Naive thymus-derived CD8-positive, alpha-beta T cell (primary cell): Measurements from ENCODE around the gene FUBP1. TPM values are rescaled to one million over a fixed set of nuclear protein-coding genes. Genes with fewer than 3 reads are reported as not detected.
"Not testable (repeated sequence)": the region's sequence is repeated elsewhere in the genome, so short reads cannot be mapped to it uniquely, and the experiment has no call there.

Experiments used
- ATAC-seq, 2 donors: fragments of 150-1000 bp; cut with Tn5 transposase in 1 of 2; sonication (Bioruptor Pico), chemical (Tn5 transposase) in 1 of 2; 1 replicate in 1 of 2; 2 replicates in 1 of 2; pipeline ENCODE4 v1.10.0; 2021; ENCODE audit warnings: mild to moderate bottlenecking in 2 of 2, moderate library complexity in 2 of 2
- POLR2A ChIA-PET: fragments of 350-600 bp; sonication (Branson Sonifier 250); formaldehyde crosslinking; loops from one replicate; lab custom pipeline; 2021; ENCODE audit warnings: antibody characterized with exemption; lab: Charles Lee
- DNase-seq, 10 donors: peaks; one replicate each; pipeline versions ENCODE4 v3.0.0 to v3.0.0-alpha.2; 2020 to 2022
- H3K27ac Mint-ChIP-seq, 10 donors: one replicate each; pipeline ENCODE4 v1.8.0; 2020 to 2022; ENCODE audit warnings: mild to moderate bottlenecking in 10 of 10, mixed read lengths in 10 of 10, moderate library complexity in 4 of 10, inconsistent platforms in 1 of 10
- H3K27me3 Mint-ChIP-seq, 5 donors: one replicate each; pipeline ENCODE4 v1.8.0; 2021 to 2022; ENCODE audit warnings: mixed read lengths in 5 of 5
- H3K36me3 Mint-ChIP-seq, 3 donors: one replicate each; pipeline ENCODE4 v1.8.0; 2020 to 2022; ENCODE audit warnings: mixed read lengths in 3 of 3, mild to moderate bottlenecking in 2 of 3, inconsistent platforms in 1 of 3
- H3K4me1 Mint-ChIP-seq, 4 donors: one replicate each; pipeline ENCODE4 v1.8.0; 2021 to 2022; ENCODE audit warnings: mixed read lengths in 4 of 4
- H3K4me3 Mint-ChIP-seq, 10 donors: one replicate each; pipeline ENCODE4 v1.8.0; 2020 to 2022; ENCODE audit warnings: mild to moderate bottlenecking in 10 of 10, mixed read lengths in 10 of 10, moderate library complexity in 6 of 10, inconsistent platforms in 1 of 10
- H3K9me3 Mint-ChIP-seq, 9 donors: one replicate each; pipeline ENCODE4 v1.8.0; 2020 to 2022; ENCODE audit warnings: mixed read lengths in 9 of 9, mild to moderate bottlenecking in 3 of 9, inconsistent platforms in 1 of 9, moderate library complexity in 1 of 9
- polyA plus RNA-seq, 3 donors: library from polyadenylated mRNA; unstranded; fragments of 300-500 nt; fragmentation: Illumina TruSeq; gene quantifications; one replicate each; pipeline ENCODE4 v1.2.3, GENCODE V29; 2021
- total RNA-seq, 8 experiments: library from RNA in 2 of 8; stranded (reverse) in 2 of 8; gene quantifications; one replicate each; pipeline ENCODE4 v1.2.3 and lab custom pipeline; 2021 to 2026

The FUBP1 gene
- total and polyA plus RNA-seq, 5 experiments from 2014 or later = 47.8 to 249 (median 54.5) TPM

- POLR2A ChIA-PET = interaction anchor here (0.5 to 4.4 kb wide), 10 partner anchors 11 to 1930 kb away, joined by 3 to 104 read pairs (median 5); partner anchors contain the start of genes FUBP1, MIGA1 and ST6GALNAC3
- H3K4me1 Mint-ChIP-seq = peaks cover 15 to 50% (median 38%) of the 10 kb centered on the region in 4 donors
- peak within 1 kb of the TSS; percentile 97 to 100 (median 99) for H3K27ac Mint-ChIP-seq
- ATAC-seq = peak; percentile 97 to 99
- H3K27me3 Mint-ChIP-seq = peaks cover 0 to 2% (median 0%) of the 10 kb centered on the region in 5 donors
- no peaks in the 10 kb centered on the region for H3K9me3 Mint-ChIP-seq
- peak within 1 kb of the TSS; percentile 88 to 98 (median 93) for H3K4me3 Mint-ChIP-seq
- H3K36me3 Mint-ChIP-seq = no peaks in the 10 kb centered on the region
- DNase-seq = peak; percentile 20 to 91 (median 74)
Measured at GRCh38 chr1:78004719-78005447, 26.0 kb upstream of the FUBP1 start, which contains the start of gene DNAJB4. TSS of gene DNAJB4 (plus strand) at chr1:78004939. CDS start at chr1:78005111, 172 bp downstream.

DNA sequence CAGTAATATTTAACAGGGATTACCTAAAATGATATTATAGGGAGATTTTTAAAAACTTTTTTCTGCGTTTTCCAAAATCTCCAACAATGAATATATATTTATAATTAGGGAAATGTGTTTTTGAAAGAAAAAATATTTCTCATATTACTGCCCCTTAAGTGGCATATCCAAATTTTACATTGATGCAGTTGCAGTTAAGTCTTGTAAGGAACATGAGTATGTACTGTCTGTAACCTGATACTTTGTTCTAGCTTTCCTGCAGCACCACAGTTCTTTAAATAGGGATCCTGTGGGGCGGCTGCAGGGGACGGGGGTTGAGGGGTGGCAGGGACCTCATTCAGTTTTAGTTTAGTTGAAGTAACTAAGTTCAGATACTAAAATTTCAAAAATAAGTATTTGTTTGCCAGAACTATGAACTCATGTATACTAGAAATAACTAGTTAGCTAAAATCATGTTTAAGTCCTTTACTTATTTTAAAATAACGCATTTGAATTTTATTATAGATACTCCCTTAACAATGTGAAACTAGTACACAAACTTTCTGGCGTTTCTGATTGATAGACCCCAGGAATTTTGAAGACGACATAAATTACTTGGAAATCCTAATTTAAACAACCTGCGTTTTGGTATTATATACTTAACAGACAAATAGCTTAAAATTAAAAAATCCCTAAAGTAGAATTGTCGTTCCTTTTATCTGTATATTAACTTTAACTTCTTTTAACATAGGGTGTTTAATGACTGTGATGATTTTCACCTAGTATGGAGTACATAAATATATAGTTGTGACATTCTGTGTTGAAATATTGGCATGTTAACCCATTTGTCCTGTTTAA lies 25.2 kb upstream of the FUBP1 start:
- H3K4me3 Mint-ChIP-seq = peak overlapping the region; percentile 88 to 98 (median 93)
- no peaks in the 10 kb centered on the region for H3K9me3 Mint-ChIP-seq
- peaks cover 0 to 2% (median 0%) of the 10 kb centered on the region in 5 donors for H3K27me3 Mint-ChIP-seq
- DNase-seq = peak in 6 of 10 donors; percentile 27 to 64 (median 41)
- peak; percentile 48 to 65 for ATAC-seq
- POLR2A ChIA-PET = interaction anchor here (0.7 to 4.4 kb wide), 9 partner anchors 10 to 1930 kb away, joined by 3 to 104 read pairs (median 5); partner anchors contain the start of genes FUBP1, MIGA1 and ST6GALNAC3
- H3K4me1 Mint-ChIP-seq = peaks cover 15 to 42% (median 31%) of the 10 kb centered on the region in 4 donors
- H3K36me3 Mint-ChIP-seq = no peaks in the 10 kb centered on the region
- H3K27ac Mint-ChIP-seq = peak overlapping the region; percentile 97 to 100 (median 99)

GRCh38 chr1:78003070-78003746 lies 24.3 kb upstream of the FUBP1 start:
- Mint-ChIP-seq H3K27me3 (peaks cover 0 to 2% (median 0%) of the 10 kb centered on the region in 5 donors), H3K4me1 (peaks cover 15 to 39% (median 27%) of the 10 kb centered on the region in 4 donors), H3K9me3 (no peaks in the 10 kb centered on the region), H3K36me3 (no peaks in the 10 kb centered on the region), H3K27ac (peak overlapping the region; percentile 34 to 100 (median 98)), H3K4me3 (peak overlapping the region in 8 of 10 donors; percentile 5 to 91 (median 62))
- no peak for ATAC-seq
- POLR2A ChIA-PET = interaction anchor here (1.1 to 4.4 kb wide), 5 partner anchors 9 to 321 kb away, joined by 4 to 104 read pairs (median 5); partner anchors contain the start of genes FUBP1 and ZZZ3
- DNase-seq = peak in 1 of 10 donors; percentile 4

DNA sequence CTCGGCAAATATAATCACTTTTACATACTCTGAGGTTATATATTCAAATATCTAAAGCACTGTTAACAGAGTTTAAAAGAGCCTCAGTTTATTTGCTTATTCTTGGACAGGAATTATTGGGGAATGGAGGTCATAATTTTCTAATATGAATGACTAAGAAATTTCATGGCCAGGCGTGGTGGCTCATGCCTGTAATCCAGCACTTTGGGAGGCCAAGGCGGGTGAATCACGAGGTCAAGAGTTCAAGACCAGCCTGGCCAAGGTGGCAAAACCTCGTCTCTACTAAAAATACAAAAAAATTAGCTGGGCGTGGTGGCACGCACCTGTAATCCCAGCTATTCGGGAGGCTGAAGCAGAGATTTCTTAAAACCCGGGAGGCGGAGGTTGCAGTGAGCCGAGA lies 21.7 kb upstream of the FUBP1 start:
- H3K27me3 Mint-ChIP-seq, H3K36me3 Mint-ChIP-seq, ATAC-seq, H3K9me3 Mint-ChIP-seq, H3K4me3 Mint-ChIP-seq, DNase-seq: not testable (repeated sequence)
- POLR2A ChIA-PET = interaction anchor here (0.8 kb wide), 1 partner anchor 21 kb away, joined by 3 read pairs; no protein-coding TSS in a partner anchor
- Mint-ChIP-seq H3K27ac (peak overlapping the region in 3 of 10 donors; percentile 11 to 79 (median 34)), H3K4me1 (peaks cover 12 to 19% (median 13%) of the 10 kb centered on the region in 4 donors)

DNA sequence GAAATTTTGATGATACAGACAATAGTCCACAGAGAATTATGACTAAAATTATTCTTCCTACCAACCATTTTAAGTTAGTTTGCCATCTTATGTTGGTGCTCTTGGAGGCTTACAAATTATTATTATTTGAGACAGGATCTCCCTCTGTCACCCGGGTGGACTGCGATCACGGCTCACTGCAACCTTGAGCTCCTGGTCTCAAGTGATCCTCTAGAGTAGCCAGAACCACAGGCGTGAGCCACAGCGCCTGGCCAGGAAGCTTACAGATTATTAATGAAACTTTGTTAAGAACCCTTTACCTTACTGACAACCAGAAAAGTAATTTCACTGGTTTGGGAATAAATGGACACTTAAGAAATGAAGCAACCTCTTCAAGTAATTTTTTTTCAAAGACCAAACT lies 17.9 kb upstream of the FUBP1 start:
- Mint-ChIP-seq H3K4me3 (no peak overlapping the region), H3K27ac (no peak overlapping the region), H3K27me3 (no peaks in the 10 kb centered on the region), H3K36me3 (peaks cover 0 to 18% (median 4%) of the 10 kb centered on the region in 3 donors), H3K4me1 (peaks cover 0 to 5% (median 0%) of the 10 kb centered on the region in 4 donors), H3K9me3 (no peaks in the 10 kb centered on the region)
- DNase-seq = no peak
- POLR2A ChIA-PET = interaction anchor here (1.4 to 1.5 kb wide), 2 partner anchors 17 to 18 kb away, joined by 4 to 6 read pairs; partner anchors contain the start of gene FUBP1
- ATAC-seq = no peak

DNA sequence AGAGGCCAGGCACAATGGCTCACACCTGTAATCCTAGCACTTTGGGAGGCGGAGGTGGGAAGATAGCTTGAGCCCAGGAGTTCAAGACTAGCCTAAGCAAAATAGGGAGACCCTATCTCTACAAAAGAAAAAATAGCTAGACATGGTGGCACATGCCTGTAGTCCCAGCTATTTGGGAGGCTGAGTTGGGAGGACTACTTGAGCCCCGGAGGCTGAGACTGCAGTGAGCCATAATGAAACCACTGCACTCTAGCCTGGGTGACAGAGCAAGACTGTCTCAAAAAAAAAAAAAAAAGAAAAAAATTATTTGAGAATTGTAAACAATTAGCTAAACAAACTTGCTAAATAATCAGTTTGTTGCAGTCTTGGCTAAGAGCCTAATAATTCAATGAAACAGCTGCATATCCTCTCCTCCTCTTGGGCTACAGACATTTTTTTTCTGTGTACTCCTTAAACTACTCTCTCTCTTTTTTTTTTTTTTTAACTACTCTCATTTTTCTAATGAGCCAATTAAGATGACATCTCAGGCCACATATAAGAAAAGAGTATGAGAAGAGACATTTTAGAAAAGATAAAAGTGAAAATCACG lies 15.3 kb upstream of the FUBP1 start:
- Mint-ChIP-seq H3K4me3 (no peak overlapping the region), H3K4me1 (peaks cover 0 to 19% (median 11%) of the 10 kb centered on the region in 4 donors), H3K27me3 (no peaks in the 10 kb centered on the region), H3K27ac (no peak overlapping the region), H3K9me3 (no peaks in the 10 kb centered on the region), H3K36me3 (peaks cover 0 to 18% (median 8%) of the 10 kb centered on the region in 3 donors)
- ATAC-seq (no peak), DNase-seq (no peak)
- POLR2A ChIA-PET = interaction anchor here (0.7 kb wide), 1 partner anchor 10 kb away, joined by 5 read pairs; the partner anchor contains the start of gene DNAJB4

DNA sequence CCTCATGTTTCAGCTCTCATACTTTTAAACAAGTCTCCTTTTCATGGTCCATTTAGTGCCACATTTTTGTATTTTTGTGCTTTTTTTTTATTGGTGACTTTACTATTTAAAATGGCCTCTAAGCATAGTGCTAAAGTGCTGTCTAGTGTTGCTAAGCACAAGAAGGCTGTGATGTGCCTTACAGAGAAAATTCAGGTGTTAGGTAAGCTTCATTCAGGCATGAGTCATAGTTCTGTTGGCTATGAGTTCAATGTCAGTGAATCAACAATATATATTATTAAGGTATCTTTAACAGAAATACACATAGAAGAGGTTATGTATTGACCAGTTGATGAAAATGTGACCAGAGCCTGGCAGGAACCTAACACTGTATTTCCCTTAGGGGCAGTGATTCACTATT lies 12.8 kb upstream of the FUBP1 start:
- POLR2A ChIA-PET = interaction anchor here (0.6 to 0.8 kb wide), 2 partner anchors 11 to 67 kb away, joined by 3 to 4 read pairs; no protein-coding TSS in a partner anchor
- DNase-seq (no peak), ATAC-seq (no peak)
- no peaks in the 10 kb centered on the region for H3K9me3 Mint-ChIP-seq
- H3K4me1 Mint-ChIP-seq = peaks cover 9 to 37% (median 17%) of the 10 kb centered on the region in 4 donors
- no peak overlapping the region for H3K27ac Mint-ChIP-seq
- no peak overlapping the region for H3K4me3 Mint-ChIP-seq
- no peaks in the 10 kb centered on the region for H3K27me3 Mint-ChIP-seq
- peaks cover 0 to 15% (median 8%) of the 10 kb centered on the region in 3 donors for H3K36me3 Mint-ChIP-seq

GRCh38 chr1:77990629-77991204 lies 11.8 kb upstream of the FUBP1 start:
- H3K4me3 Mint-ChIP-seq = no peak overlapping the region
- H3K4me1 Mint-ChIP-seq = peaks cover 9 to 43% (median 19%) of the 10 kb centered on the region in 4 donors
- ATAC-seq (no peak), DNase-seq (no peak)
- POLR2A ChIA-PET = interaction anchor here (0.6 kb wide), 1 partner anchor 68 kb away, joined by 3 read pairs; no protein-coding TSS in a partner anchor
- no peaks in the 10 kb centered on the region for H3K27me3 Mint-ChIP-seq
- H3K27ac Mint-ChIP-seq = no peak overlapping the region
- H3K9me3 Mint-ChIP-seq = no peaks in the 10 kb centered on the region
- H3K36me3 Mint-ChIP-seq = peaks cover 0 to 14% (median 8%) of the 10 kb centered on the region in 3 donors

- H3K9me3 Mint-ChIP-seq = no peaks in the 10 kb centered on the region
Measured at GRCh38 chr1:77989744-77990143, 10.9 kb upstream of the FUBP1 start.

DNA sequence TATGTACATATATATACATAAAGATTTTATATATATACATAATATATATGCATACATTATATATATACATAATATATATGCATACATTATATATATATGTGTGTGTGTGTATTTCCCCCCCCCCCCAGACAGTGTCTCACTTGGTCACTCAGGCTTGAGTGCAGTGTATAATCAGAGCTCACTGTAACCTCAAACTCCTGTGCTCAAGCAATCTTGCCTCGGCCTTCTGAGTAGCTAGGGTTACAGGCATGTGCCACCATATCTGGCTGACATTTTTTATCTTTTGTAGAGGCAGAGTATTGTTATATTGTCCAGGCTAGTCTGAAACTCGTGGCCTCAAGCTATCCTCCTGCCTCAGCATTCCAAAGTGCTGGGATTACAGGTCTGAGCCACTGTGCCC lies 9.0 kb upstream of the FUBP1 start:
- Mint-ChIP-seq H3K36me3 (peaks cover 0 to 15% (median 15%) of the 10 kb centered on the region in 3 donors), H3K4me3 (no peak overlapping the region), H3K27me3 (no peaks in the 10 kb centered on the region), H3K9me3 (no peaks in the 10 kb centered on the region), H3K4me1 (peaks cover 15 to 43% (median 26%) of the 10 kb centered on the region in 4 donors), H3K27ac (peak overlapping the region in 1 of 10 donors; percentile 54)
- DNase-seq (no peak), ATAC-seq (no peak)
- POLR2A ChIA-PET = no interaction called here

More at GRCh38 chr1:77989744-77990143, 10.9 kb upstream of the FUBP1 start:
- POLR2A ChIA-PET = interaction anchor here (0.8 kb wide), 1 partner anchor 11 kb away, joined by 3 read pairs; the partner anchor contains the start of gene FUBP1
- H3K27me3 Mint-ChIP-seq = no peaks in the 10 kb centered on the region
- H3K4me3 Mint-ChIP-seq = no peak overlapping the region
- peak overlapping the region in 1 of 10 donors; percentile 20 for H3K27ac Mint-ChIP-seq
- ATAC-seq (no peak), DNase-seq (no peak)
- H3K4me1 Mint-ChIP-seq = peaks cover 9 to 43% (median 22%) of the 10 kb centered on the region in 4 donors
- peaks cover 0 to 14% (median 12%) of the 10 kb centered on the region in 3 donors for H3K36me3 Mint-ChIP-seq

- Mint-ChIP-seq H3K36me3 (peaks cover 0 to 14% (median 14%) of the 10 kb centered on the region in 3 donors), H3K4me1 (peaks cover 16 to 44% (median 26%) of the 10 kb centered on the region in 4 donors), H3K27ac (peak overlapping the region in 2 of 10 donors; percentile 37 to 46), H3K9me3 (no peaks in the 10 kb centered on the region), H3K27me3 (no peaks in the 10 kb centered on the region), H3K4me3 (no peak overlapping the region)
- no peak for DNase-seq
- POLR2A ChIA-PET = no interaction called here
- ATAC-seq = no peak
Measured at GRCh38 chr1:77986810-77987209, 7.9 kb upstream of the FUBP1 start.
